ENCODE results near the gene SURF4. TPM values are rescaled to one million over a fixed set of nuclear protein-coding genes. Genes with fewer than 3 reads are reported as not detected.
"Not testable (repeated sequence)": the region's sequence is repeated elsewhere in the genome, so short reads cannot be mapped to it uniquely, and the experiment has no call there.

Gene SURF4
- total RNA-seq, 2 experiments from 2014 or later = 90.7 to 94.6 TPM

DNA sequence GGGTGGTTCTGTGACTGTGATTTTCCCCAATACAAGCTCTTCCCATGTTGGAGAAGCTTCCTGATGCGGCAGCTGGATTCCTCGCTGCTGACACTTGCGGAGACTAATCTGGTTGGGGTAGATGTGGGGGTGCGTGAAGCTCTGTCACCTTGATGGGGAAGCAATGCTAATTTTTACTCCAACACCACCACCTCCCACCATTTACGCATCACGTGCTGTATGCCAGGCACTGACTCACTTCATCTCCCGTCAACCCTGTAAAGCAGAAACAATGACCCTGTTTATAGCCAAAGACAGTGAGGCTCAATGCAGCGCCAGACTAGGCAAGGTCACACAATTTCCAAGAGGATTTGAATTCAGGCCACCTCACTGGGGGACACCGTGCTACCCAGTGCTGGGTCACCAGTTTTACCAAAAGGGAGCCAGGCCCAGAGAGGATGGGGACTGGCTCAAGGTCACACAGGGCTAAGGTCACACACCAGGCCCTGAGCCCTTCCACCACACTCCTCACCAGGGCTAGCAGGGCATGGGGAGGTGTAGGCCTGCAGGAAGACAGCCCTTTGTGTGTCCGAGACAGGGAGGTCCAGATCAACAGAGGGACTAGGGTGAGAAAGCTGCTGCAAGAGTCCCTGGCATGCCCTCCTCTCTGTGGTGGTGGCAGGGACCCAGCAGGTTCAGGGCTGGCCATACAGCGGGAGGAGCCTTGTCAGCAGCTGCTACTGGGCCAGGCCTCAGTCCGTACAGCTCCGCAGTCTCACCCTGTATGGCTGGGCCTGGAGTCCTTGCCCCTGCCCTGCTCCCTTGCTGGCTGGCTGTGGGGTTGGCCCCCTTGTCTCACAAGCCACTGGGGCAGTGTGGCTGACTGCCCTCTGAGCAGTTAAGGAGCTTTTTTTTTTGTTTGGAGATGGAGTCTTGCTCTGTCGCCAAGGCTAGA, 3.6 kb upstream of the SURF4 start:
- CTCF ChIA-PET = no interaction called here
- Mint-ChIP-seq H3K27ac (no peak overlapping the region), H3K4me3 (no peak overlapping the region), H3K9me3 (no peaks in the 10 kb centered on the region), H3K4me1 (ENCODE audit: low read depth) (peaks cover 14% of the 10 kb centered on the region), H3K27me3 (no peaks in the 10 kb centered on the region), H3K36me3 (ENCODE audit: low read depth) (peaks cover 7% of the 10 kb centered on the region)
- TF ChIP-seq, protein P1, sequence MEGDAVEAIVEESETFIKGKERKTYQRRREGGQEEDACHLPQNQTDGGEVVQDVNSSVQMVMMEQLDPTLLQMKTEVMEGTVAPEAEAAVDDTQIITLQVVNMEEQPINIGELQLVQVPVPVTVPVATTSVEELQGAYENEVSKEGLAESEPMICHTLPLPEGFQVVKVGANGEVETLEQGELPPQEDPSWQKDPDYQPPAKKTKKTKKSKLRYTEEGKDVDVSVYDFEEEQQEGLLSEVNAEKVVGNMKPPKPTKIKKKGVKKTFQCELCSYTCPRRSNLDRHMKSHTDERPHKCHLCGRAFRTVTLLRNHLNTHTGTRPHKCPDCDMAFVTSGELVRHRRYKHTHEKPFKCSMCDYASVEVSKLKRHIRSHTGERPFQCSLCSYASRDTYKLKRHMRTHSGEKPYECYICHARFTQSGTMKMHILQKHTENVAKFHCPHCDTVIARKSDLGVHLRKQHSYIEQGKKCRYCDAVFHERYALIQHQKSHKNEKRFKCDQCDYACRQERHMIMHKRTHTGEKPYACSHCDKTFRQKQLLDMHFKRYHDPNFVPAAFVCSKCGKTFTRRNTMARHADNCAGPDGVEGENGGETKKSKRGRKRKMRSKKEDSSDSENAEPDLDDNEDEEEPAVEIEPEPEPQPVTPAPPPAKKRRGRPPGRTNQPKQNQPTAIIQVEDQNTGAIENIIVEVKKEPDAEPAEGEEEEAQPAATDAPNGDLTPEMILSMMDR (IDR thresholded peaks at IDR 0.05) = no peak
- no peak overlapping the region for H3K27ac ChIP-seq (ENCODE audit: low read depth in 1 of 2, low read length in 2 of 2)
- no peaks in the 10 kb centered on the region for H3K27me3 ChIP-seq (ENCODE audit: control insufficient read depth in 1 of 2, insufficient read depth in 2 of 2, low read length in 2 of 2)
- H3K4me3 ChIP-seq (ENCODE audit: low read length) = no peak overlapping the region
- H3K9me3 ChIP-seq (ENCODE audit: control insufficient read depth in 1 of 2, insufficient read depth in 1 of 2, low read length in 2 of 2) = no peaks in the 10 kb centered on the region
- ATAC-seq (ENCODE audit: poor library complexity) (no peak), DNase-seq (no peak)
- POLR2A ChIA-PET = no interaction called here
- no peaks in the 10 kb centered on the region for H3K36me3 ChIP-seq (ENCODE audit: insufficient read depth, low read length)
- intact Hi-C loops (cut with DNase I, micrococcal nuclease) = loop anchor here in 1 of 2 experiments (5.0 kb wide), 2 partner anchors 38 to 83 kb away; partner anchors contain the start of gene REXO4
- H3K4me1 ChIP-seq (ENCODE audit: insufficient read depth, low read length) = peaks cover 19% of the 10 kb centered on the region

DNA sequence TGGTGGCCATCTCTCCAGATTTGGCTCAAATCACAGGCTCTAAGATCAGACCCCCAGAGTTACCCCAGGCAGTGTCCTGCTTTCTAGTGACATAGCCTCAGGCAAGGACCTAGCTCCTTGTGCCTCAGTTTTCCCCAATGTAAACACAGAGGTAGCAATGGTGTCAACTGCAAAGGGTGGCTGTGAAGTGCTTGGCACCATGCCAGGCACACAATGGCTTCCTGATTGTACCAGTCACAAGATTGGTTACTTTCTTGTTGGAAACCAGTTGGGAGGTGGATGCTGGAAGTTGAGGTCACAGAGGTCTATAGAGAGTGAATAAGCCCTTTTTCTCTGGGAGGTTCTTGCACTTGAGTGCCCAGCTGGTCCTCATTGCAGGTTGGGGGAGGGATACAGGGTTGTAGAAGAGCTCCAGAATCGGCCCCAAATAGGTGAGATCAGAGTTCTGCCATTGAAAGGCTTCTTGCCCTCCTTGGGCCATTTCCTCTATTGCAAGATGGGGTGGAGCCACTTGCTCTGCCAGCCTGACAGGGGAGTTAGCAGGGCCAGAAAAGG, 2.6 kb upstream of the SURF4 start:
- TF ChIP-seq, protein P1 (IDR thresholded peaks at IDR 0.05) = no peak
- Histone ChIP-seq H3K4me1 (ENCODE audit: insufficient read depth, low read length) (peaks cover 28% of the 10 kb centered on the region), H3K9me3 (ENCODE audit: control insufficient read depth in 1 of 2, insufficient read depth in 1 of 2, low read length in 2 of 2) (no peaks in the 10 kb centered on the region), H3K4me3 (ENCODE audit: low read length) (no peak overlapping the region), H3K27me3 (ENCODE audit: control insufficient read depth in 1 of 2, insufficient read depth in 2 of 2, low read length in 2 of 2) (no peaks in the 10 kb centered on the region), H3K27ac (ENCODE audit: low read depth in 1 of 2, low read length in 2 of 2) (no peak overlapping the region), H3K36me3 (ENCODE audit: insufficient read depth, low read length) (peaks cover 5% of the 10 kb centered on the region)
- H3K27me3 Mint-ChIP-seq = no peaks in the 10 kb centered on the region
- peak overlapping the region; percentile 82 for H3K4me3 Mint-ChIP-seq
- H3K36me3 Mint-ChIP-seq (ENCODE audit: low read depth) = peaks cover 8% of the 10 kb centered on the region
- DNase-seq = no peak
- H3K9me3 Mint-ChIP-seq = no peaks in the 10 kb centered on the region
- ChIA-PET POLR2A (interaction anchor here (0.5 to 2.4 kb wide), 2 partner anchors 31 to 1217 kb away, joined by 3 to 26 read pairs; partner anchors contain the start of genes MED22 and RPL7A), CTCF (interaction anchor here (1.0 to 2.5 kb wide), 2 partner anchors 22 to 31 kb away, joined by 3 to 7 read pairs; partner anchors contain the start of genes MED22, RPL7A, SURF1 and SURF2)
- H3K4me1 Mint-ChIP-seq (ENCODE audit: low read depth) = peaks cover 21% of the 10 kb centered on the region
- H3K27ac Mint-ChIP-seq = peak overlapping the region; percentile 42
- no peak for ATAC-seq (ENCODE audit: poor library complexity)
- intact Hi-C loops (cut with DNase I, micrococcal nuclease) = loop anchor here in 1 of 2 experiments (5.0 kb wide), 2 partner anchors 39 to 84 kb away; partner anchors contain the start of gene REXO4

DNA sequence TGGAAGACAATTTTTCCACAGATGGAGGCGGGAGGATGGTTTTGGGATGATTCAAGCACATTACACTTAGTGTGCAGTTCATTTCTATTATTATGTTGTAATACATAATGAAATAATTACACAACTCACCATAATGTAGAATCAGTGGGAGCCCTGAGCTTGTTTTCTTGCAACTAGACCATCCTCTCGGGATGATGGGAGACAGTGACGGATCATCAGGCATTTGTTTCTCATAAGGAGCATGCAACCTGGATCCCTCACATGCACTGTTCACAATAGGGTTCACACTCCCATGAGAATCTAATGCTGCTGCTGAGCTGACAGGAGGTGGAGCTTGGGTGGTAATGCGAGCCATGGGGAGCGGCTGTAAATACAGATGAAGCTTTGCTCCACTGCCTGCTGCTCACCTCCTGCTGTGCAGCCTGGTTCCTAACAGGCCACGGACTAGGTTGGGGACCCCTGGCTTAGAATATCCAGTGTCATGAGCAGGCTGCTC, 1.9 kb upstream of the SURF4 start:
- POLR2A ChIA-PET = interaction anchor here (2.2 to 2.4 kb wide), 2 partner anchors 30 to 43 kb away, joined by 16 to 26 read pairs; partner anchors contain the start of genes MED22, RPL7A and SURF6
- TF ChIP-seq, protein P1 (IDR thresholded peaks at IDR 0.05) = no peak
- peaks cover 9% of the 10 kb centered on the region for H3K36me3 Mint-ChIP-seq (ENCODE audit: low read depth)
- H3K27me3 Mint-ChIP-seq = no peaks in the 10 kb centered on the region
- no peak for DNase-seq
- H3K4me3 Mint-ChIP-seq = peak overlapping the region; percentile 11
- H3K9me3 Mint-ChIP-seq = no peaks in the 10 kb centered on the region
- Histone ChIP-seq H3K27me3 (ENCODE audit: control insufficient read depth in 1 of 2, insufficient read depth in 2 of 2, low read length in 2 of 2) (no peaks in the 10 kb centered on the region), H3K36me3 (ENCODE audit: insufficient read depth, low read length) (peaks cover 12% of the 10 kb centered on the region), H3K4me1 (ENCODE audit: insufficient read depth, low read length) (peaks cover 36% of the 10 kb centered on the region), H3K9me3 (ENCODE audit: control insufficient read depth in 1 of 2, insufficient read depth in 1 of 2, low read length in 2 of 2) (no peaks in the 10 kb centered on the region), H3K4me3 (ENCODE audit: low read length) (no peak overlapping the region), H3K27ac (ENCODE audit: low read depth in 1 of 2, low read length in 2 of 2) (no peak overlapping the region)
- peaks cover 23% of the 10 kb centered on the region for H3K4me1 Mint-ChIP-seq (ENCODE audit: low read depth)
- intact Hi-C loops (cut with DNase I, micrococcal nuclease) = loop anchor here in 1 of 2 experiments (5.0 kb wide), 2 partner anchors 40 to 85 kb away; partner anchors contain the start of gene REXO4
- no peak overlapping the region for H3K27ac Mint-ChIP-seq
- ATAC-seq (ENCODE audit: poor library complexity) = no peak
- CTCF ChIA-PET = interaction anchor here (1.0 to 2.5 kb wide), 2 partner anchors 22 to 30 kb away, joined by 3 to 7 read pairs; partner anchors contain the start of genes MED22, RPL7A, SURF1 and SURF2

DNA sequence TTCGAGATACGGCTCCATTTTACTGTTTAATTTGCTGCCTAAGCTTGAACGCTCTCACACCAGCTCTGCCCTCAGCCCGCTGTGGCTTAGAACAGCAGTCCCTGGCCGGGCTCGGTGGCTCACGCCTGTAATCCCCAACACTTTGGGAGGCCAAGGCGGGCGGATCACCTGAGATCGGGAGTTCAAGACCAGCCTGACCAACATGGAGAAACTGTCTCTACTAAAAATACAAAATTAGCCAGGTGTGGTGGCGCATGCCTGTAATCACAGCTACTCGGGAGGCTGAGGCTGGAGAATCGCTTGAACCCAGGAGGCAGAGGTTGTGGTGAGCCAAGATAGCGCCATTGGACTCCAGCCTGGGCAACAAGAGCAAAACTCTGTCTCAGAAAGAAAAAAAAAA, 1.4 kb upstream of the SURF4 start:
- H3K36me3 ChIP-seq (ENCODE audit: insufficient read depth, low read length) = peaks cover 12% of the 10 kb centered on the region
- Mint-ChIP-seq H3K36me3 (ENCODE audit: low read depth) (peaks cover 13% of the 10 kb centered on the region), H3K4me3 (peak overlapping the region; percentile 76), H3K4me1 (ENCODE audit: low read depth) (peaks cover 28% of the 10 kb centered on the region), H3K27ac (peak overlapping the region; percentile 55)
- CTCF ChIA-PET = interaction anchor here (1.0 to 2.5 kb wide), 2 partner anchors 21 to 29 kb away, joined by 3 to 7 read pairs; partner anchors contain the start of genes MED22, RPL7A, SURF1 and SURF2
- not testable (repeated sequence) for H3K9me3 ChIP-seq (ENCODE audit: control insufficient read depth in 1 of 2, insufficient read depth in 1 of 2, low read length in 2 of 2); H3K9me3 Mint-ChIP-seq; DNase-seq; H3K27me3 Mint-ChIP-seq; H3K4me3 ChIP-seq (ENCODE audit: low read length); H3K27me3 ChIP-seq (ENCODE audit: control insufficient read depth in 1 of 2, insufficient read depth in 2 of 2, low read length in 2 of 2); H3K27ac ChIP-seq (ENCODE audit: low read depth in 1 of 2, low read length in 2 of 2); ATAC-seq (ENCODE audit: poor library complexity)
- peaks cover 40% of the 10 kb centered on the region for H3K4me1 ChIP-seq (ENCODE audit: insufficient read depth, low read length)
- POLR2A ChIA-PET = interaction anchor here (0.6 to 8.7 kb wide), 5 partner anchors 20 to 42 kb away, joined by 3 to 109 read pairs (median 16); partner anchors contain the start of genes MED22, REXO4, RPL7A and SURF1
- intact Hi-C loops (cut with DNase I, micrococcal nuclease) = loop anchor here in 1 of 2 experiments (5.0 kb wide), 2 partner anchors 40 to 85 kb away; partner anchors contain the start of gene REXO4
